ENCODE measurements around the gene CASP10. TPM values are rescaled to one million over a fixed set of nuclear protein-coding genes. Genes with fewer than 3 reads are reported as not detected.

CASP10 gene
- total and polyA plus RNA-seq, 2 of the 13 experiments (the other 11 are each of a cell fraction or from before 2014, with no cell fraction given): 22.2 to 23.8 TPM

- TF ChIP-seq, protein P1, sequence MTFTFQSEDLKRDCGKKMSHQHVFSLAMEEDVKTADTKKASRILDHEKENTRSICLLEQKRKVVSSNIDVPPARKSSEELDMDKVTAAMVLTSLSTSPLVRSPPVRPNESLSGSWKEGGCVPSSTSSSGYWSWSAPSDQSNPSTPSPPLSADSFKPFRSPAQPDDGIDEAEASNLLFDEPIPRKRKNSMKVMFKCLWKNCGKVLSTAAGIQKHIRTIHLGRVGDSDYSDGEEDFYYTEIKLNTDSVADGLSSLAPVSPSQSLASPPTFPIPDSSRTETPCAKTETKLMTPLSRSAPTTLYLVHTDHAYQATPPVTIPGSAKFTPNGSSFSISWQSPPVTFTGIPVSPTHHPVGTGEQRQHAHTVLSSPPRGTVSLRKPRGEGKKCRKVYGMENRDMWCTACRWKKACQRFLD (CRISPR knock-in tag; IDR thresholded peaks at IDR 0.05; ENCODE audit: borderline replicate concordance): no peak
- no peak for TF ChIP-seq RAD51 (IDR thresholded peaks at IDR 0.05; ENCODE audit: borderline replicate concordance)
- no peak for TF ChIP-seq ZNF451 (CRISPR knock-in tag; IDR thresholded peaks at IDR 0.05)
- peak; percentile 88 for TF ChIP-seq PPARG (CRISPR knock-in tag; conservative IDR thresholded peaks at IDR 0.05)
- no peak for TF ChIP-seq WIZ (CRISPR knock-in tag; IDR thresholded peaks at IDR 0.05)
- peak; percentile 79 for TF ChIP-seq FOXA3 (CRISPR knock-in tag; IDR thresholded peaks at IDR 0.05)
- TF ChIP-seq RFXAP (CRISPR knock-in tag; IDR thresholded peaks at IDR 0.05; ENCODE audit: borderline replicate concordance): no peak
- TF ChIP-seq YEATS2 (CRISPR knock-in tag; IDR thresholded peaks at IDR 0.05; ENCODE audit: borderline replicate concordance): peak; percentile 52; the same call in 1 of the 2 replicates
- no peak for TF ChIP-seq ZZZ3 (CRISPR knock-in tag; IDR thresholded peaks at IDR 0.05; ENCODE audit: borderline replicate concordance)
- TF ChIP-seq IRX3 (CRISPR knock-in tag; IDR thresholded peaks at IDR 0.05; ENCODE audit: borderline replicate concordance, low read depth): no peak
- TF ChIP-seq TARDBP (CRISPR knock-in tag; IDR thresholded peaks at IDR 0.05): peak; percentile 65; the same call in 1 of the 2 replicates
- peak; percentile 83; the same call in 1 of the 2 replicates for TF ChIP-seq NFKBIZ (CRISPR knock-in tag; IDR thresholded peaks at IDR 0.05)
- TF ChIP-seq MYPOP (CRISPR knock-in tag; IDR thresholded peaks at IDR 0.05): no peak
Observed at GRCh38 chr2:201149064-201149820, 33.7 kb upstream of the CASP10 start (continued).

All from HepG2 (cell line).